ENCODE results near the gene ARL3.
"Not testable (repeated sequence)": the region's sequence is repeated elsewhere in the genome, so short reads cannot be mapped to it uniquely, and the experiment has no call there.

Gene ARL3

GRCh38 chr10:102713814-102714620 lies at the start of gene ARL3:
TSS of gene ARL3 (minus strand) at chr10:102714397. CDS start at chr10:102714275, 122 bp downstream.
- DNase-seq (ENCODE audit: low read depth in 3 of 3) = peak; percentile 89 to 94 (median 94)

DNA sequence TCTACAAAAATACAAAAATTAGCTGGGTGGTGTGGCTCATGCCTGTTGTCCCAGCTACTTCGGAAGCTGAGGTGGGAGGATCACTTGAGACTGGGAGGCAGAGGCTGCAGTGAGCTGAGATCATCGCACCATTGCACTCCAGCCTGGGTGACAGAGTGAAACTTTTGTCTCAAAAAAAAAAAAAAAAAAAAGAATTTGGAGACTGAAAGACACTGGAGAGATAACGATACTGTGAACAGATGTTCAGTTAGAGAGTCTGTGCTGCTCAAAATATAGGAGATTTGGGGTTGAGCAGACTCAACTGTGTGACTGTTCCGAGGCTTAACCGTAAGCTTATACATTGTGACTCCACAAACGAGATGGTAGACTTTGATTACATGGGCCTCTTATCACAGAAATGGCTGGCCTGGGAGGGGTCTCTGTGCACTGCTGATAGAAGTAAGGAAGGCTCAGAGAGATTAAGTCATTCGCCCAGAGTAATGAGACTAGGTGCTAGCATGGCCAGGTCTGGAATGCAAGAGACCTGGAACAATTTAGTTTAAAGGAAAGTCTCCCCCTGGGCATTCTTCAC lies 48.9 kb upstream of the ARL3 start:
- DNase-seq (ENCODE audit: low read depth in 3 of 3) = no peak

GRCh38 chr10:102762401-102763015 lies 48.3 kb upstream of the ARL3 start:
- no peak for DNase-seq (ENCODE audit: low read depth in 3 of 3)

GRCh38 chr10:102761981-102762380 lies 47.8 kb upstream of the ARL3 start:
- DNase-seq (ENCODE audit: low read depth in 3 of 3) = no peak

DNA sequence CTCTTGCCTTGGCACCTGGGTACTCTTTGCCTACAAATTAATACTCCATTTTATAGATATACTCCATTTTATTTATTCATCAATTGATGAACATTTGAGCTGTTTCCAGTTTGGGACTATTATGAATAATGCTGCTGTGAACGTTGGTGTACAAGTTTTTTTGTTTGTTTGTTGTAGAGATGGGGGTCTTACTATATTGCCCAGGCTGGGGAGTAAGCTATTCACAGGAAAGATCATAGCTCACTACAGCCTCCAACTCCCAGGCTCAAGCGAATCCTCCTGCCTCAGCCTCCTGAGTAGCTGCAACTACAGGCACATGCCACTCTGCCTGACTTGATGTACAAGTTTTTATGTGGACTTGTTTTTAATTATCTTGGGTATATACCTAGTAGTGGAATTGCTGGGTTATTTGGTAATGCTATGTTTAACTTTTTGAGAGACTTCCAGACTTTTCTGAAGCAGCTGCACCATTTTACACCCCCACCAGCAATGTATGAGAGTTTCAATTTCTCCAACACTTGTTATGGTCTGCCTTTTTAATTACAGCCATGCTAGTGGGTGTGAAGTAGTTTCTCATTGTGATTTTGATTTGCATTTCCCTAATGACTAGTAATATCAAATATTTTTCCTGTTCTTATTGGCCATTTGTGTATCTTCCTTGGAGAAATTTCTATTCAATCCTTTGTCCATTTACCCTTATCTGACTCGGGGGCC lies 45.5 kb upstream of the ARL3 start:
- no peak for DNase-seq (ENCODE audit: low read depth in 3 of 3)

GRCh38 chr10:102758933-102759262 lies 44.7 kb upstream of the ARL3 start:
- not testable (repeated sequence) for DNase-seq (ENCODE audit: low read depth in 3 of 3)

GRCh38 chr10:102758240-102758932 lies 44.2 kb upstream of the ARL3 start:
- no peak for DNase-seq (ENCODE audit: low read depth in 3 of 3)

GRCh38 chr10:102757323-102757722 lies 43.1 kb upstream of the ARL3 start:
- no peak for DNase-seq (ENCODE audit: low read depth in 3 of 3)

DNA sequence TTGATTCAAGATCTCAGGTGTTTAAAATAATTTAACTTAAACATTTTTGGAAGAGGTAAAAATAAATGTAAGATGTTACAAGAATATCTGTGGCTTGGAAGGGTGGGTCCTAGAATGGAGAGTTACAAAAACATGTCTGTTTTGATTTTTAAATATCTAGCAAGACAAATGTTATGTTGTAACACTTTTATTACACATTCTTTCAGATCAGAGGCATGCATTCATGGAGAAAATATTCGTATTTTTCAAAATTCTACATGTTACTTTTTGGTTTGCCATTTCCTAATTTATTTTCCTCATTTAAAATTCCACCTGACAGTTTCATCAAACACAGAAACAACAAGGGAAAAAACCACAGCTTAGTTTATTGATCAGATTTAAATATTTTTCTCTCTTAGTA lies 39.5 kb upstream of the ARL3 start:
- DNase-seq (ENCODE audit: low read depth in 3 of 3) = no peak

DNA sequence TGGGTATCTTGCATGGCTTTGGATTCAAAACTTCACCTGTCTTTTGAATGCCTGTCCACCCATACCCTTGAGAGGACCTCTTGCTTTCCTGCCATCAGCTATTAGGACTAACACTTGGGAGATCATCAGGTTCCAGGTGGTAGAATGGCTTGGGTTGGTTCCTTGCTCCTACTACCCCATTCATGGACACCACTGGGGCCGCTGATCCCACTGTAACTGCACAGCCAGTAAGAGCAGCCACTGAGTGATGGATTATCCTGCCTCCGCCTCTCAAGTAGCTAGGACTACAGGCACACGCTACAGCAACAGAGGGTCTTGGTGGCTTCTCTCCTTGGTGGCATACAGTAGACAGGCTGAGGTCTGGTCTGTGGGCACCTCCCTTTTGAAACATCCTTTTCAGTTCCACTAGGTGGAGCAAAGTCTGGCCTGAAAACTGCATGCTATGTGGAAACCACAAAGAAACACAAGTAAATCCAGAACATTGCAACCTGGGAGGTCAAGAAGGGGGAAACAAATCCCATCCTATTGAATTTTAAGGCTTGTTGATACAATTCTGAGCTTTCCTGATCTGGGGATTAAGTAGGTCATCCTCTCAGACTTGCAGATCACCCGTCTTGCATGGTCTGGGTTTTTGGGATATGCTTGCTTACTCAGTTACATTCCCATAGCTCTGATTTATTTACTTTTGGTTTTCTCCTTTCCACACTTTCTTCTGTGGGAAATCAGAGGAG lies 38.9 kb upstream of the ARL3 start:
- no peak for DNase-seq (ENCODE audit: low read depth in 3 of 3)

DNA sequence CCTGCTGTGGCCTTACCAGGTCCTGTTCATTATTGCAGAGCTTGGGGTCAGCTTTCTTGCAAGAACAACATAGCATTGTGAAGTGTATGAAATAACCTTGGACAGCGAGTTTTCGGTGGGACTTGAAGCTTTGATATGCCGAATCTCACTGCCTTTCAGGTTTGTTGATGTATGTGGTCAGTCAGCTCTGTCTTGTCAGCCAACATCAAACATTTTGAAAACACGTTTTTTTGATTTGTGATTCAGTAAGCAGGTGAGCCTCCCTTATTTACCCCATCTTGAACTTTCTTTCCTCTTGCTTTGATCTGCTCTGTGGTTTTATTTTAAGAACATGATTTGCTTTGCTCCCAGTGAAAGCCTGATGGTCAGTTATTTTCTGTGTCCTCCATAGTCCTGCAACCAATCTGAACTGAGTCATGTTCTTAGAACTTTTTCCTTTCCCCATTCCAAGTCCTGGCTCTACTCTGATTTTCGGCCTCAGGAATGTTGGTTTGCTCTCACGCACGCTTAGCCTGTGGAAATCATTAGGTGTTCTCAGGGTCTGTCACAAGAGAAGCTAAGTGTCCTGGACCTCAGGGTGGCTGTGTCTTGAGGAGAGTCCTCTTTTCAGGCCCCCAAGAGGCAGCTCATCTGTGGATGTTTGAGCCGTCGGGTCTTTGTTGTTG lies 38.2 kb upstream of the ARL3 start:
- no peak for DNase-seq (ENCODE audit: low read depth in 3 of 3)

GRCh38 chr10:102745157-102745556 lies 31.0 kb upstream of the ARL3 start:
- no peak for DNase-seq (ENCODE audit: low read depth in 3 of 3)

- DNase-seq (ENCODE audit: low read depth in 3 of 3) = no peak
Measured at GRCh38 chr10:102744374-102745051, 30.3 kb upstream of the ARL3 start.

GRCh38 chr10:102743588-102744373 lies 29.6 kb upstream of the ARL3 start, which contains the start of gene WBP1L:
TSS of gene WBP1L (plus strand) at chr10:102743948. CDS start at chr10:102744054, 106 bp downstream.
- DNase-seq (ENCODE audit: low read depth in 3 of 3) = peak; percentile 84 to 93 (median 91)

DNA sequence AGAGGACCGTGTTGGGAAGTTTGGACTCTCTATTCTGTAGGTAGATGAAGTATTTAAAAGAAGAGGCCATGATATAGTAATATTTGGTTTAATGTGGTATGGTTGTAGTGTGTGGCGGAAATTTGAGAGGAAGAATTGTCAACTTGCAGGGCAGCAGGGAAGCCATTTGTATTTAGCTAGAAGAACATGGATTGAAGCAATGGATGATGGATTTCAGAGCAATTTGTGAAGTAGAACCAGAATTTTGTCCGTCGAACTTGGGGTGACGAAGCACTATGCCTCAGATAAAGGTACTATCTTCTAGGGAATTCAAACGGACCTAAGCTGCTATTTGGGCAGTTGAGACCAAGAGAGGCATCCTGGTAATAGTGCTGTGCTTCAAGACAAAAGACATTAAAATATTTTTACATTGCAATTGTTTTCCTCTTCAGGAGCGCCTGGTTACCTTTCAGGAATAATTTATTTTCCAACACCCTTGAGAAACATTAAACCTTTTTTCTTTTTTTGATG lies 28.9 kb upstream of the ARL3 start:
- DNase-seq (ENCODE audit: low read depth in 3 of 3) = no peak

GRCh38 chr10:102742313-102742712 lies 28.1 kb upstream of the ARL3 start:
- not testable (repeated sequence) for DNase-seq (ENCODE audit: low read depth in 3 of 3)

DNA sequence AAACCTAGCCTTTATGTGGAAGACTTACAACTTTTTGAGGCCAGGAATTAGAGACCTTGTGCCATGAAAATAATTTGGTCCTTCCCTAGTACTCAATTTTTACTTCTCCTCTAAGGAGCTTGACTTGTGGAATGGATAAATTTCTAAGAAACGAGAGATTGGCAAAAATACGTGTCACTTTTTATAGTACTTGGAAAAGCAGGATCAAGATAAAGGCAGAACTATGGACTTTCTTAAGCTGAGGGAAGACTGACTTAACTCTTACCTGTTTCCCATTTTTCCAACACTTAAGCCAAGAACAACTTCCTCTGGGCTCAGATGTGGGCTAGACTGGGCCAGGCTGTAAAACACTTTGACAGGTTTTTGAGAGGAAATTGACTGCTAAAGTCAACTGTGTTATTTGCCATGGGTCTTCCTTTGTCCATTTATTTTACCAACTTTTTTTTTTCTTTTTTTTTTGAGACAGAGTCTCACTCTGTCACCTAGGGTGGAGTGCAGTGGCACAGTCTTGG lies 27.6 kb upstream of the ARL3 start:
- no peak for DNase-seq (ENCODE audit: low read depth in 3 of 3)

GRCh38 chr10:102740229-102740628 lies 26.0 kb upstream of the ARL3 start:
- no peak for DNase-seq (ENCODE audit: low read depth in 3 of 3)

GRCh38 chr10:102738692-102739121 lies 24.5 kb upstream of the ARL3 start:
- no peak for DNase-seq (ENCODE audit: low read depth in 3 of 3)
